A673 (cell line): ENCODE results near the gene TLR8. TPM values are rescaled to one million over a fixed set of nuclear protein-coding genes. Genes with fewer than 3 reads are reported as not detected.

ENCODE experiments used
- BruUV-seq: library from RNA; stranded (reverse); fragments of 400-500 nt; replicated peaks from 2 replicates; lab custom pipeline; 2021; lab: Mats Ljungman, UMichigan
- CTCF ChIA-PET: fragments of 300-600 bp; sonication (Branson Sonifier 250); formaldehyde crosslinking; loops from one replicate; lab custom pipeline; 2022; ENCODE audit warnings: antibody characterized with exemption; lab: Charles Lee
- POLR2A ChIA-PET: fragments of 300-600 bp; sonication (Branson Sonifier 250); formaldehyde crosslinking; loops from one replicate; lab custom pipeline; 2022; ENCODE audit warnings: antibody characterized with exemption; ENCODE audit not compliant: low non-redundant PET; lab: Charles Lee
- DNase-seq: peaks from one replicate; pipeline ENCODE4 v3.0.0-alpha.2; 2015; ENCODE audit warnings: low spot score
- H3K27ac ChIP-seq: fragments of 200-600 bp; sonication (generic); 2 replicates; pipeline ENCODE4 v1.5.1; 2016; ENCODE audit warnings: mixed run types, low read depth, mild to moderate bottlenecking, mixed read lengths, antibody characterized with exemption, low read length; ENCODE audit not compliant: poor library complexity, severe bottlenecking
- H3K27me3 ChIP-seq: fragments of 200-600 bp; sonication (generic); replicated peaks from 2 replicates; pipeline ENCODE4 v1.6.1; 2017; ENCODE audit warnings: mixed run types, low read depth, mild to moderate bottlenecking, mixed read lengths, antibody characterized with exemption, low read length; ENCODE audit not compliant: insufficient read depth, poor library complexity
- H3K36me3 ChIP-seq: fragments of 200-600 bp; sonication (generic); 2 replicates; pipeline ENCODE4 v1.6.1; 2016; ENCODE audit warnings: mixed run types, mild to moderate bottlenecking, mixed read lengths, antibody characterized with exemption, low read length; ENCODE audit not compliant: insufficient read depth, poor library complexity, severe bottlenecking
- H3K4me1 ChIP-seq: fragments of 200-600 bp; sonication (generic); 2 replicates; pipeline ENCODE4 v1.6.1; 2017; ENCODE audit warnings: mixed run types, mild to moderate bottlenecking, mixed read lengths, antibody characterized with exemption, low read length; ENCODE audit not compliant: insufficient read depth, poor library complexity, severe bottlenecking
- H3K4me3 ChIP-seq: fragments of 200-600 bp; sonication (generic); 2 replicates; pipeline ENCODE4 v1.5.1; 2016; ENCODE audit warnings: low read depth, mixed run types, mild to moderate bottlenecking, mixed read lengths, low read length; ENCODE audit not compliant: poor library complexity, severe bottlenecking
- H3K9me3 ChIP-seq: fragments of 200-600 bp; sonication (generic); 2 replicates; pipeline ENCODE4 v1.6.1; 2016; ENCODE audit warnings: mixed run types, low read depth, mild to moderate bottlenecking, mixed read lengths, antibody characterized with exemption, low read length; ENCODE audit not compliant: poor library complexity, severe bottlenecking
- EZH2 ChIP-seq: fragments of 200-600 bp; sonication (generic); IDR thresholded peaks from 2 replicates; pipeline ENCODE4 v1.6.1; 2017; ENCODE audit warnings: borderline replicate concordance, low read depth, mild to moderate bottlenecking, mixed read lengths, antibody characterized with exemption, low read length; ENCODE audit not compliant: poor library complexity, severe bottlenecking
- intact Hi-C: fragments of 100-400 bp; cut with micrococcal nuclease; formaldehyde crosslinking; loops from one replicate; pipeline ENCODE4 v1.10.0; 2022; ENCODE audit not compliant: unreplicated experiment
- total RNA-seq: library from RNA; stranded (reverse); gene quantifications from 2 replicates; pipeline ENCODE4 v1.2.3, GENCODE V29; 2021
- TF ChIP-seq, protein P1 (sequence below): fragments of 300-800, 200-600 bp; sonication (generic); conservative IDR thresholded peaks from 2 replicates; pipeline ENCODE4 v1.5.1; 2017; ENCODE audit warnings: low read depth, mild to moderate bottlenecking, antibody characterized with exemption, low read length, moderate library complexity, mixed read lengths

Gene TLR8
- total RNA-seq, 1 experiment from 2014 or later = not detected

DNA sequence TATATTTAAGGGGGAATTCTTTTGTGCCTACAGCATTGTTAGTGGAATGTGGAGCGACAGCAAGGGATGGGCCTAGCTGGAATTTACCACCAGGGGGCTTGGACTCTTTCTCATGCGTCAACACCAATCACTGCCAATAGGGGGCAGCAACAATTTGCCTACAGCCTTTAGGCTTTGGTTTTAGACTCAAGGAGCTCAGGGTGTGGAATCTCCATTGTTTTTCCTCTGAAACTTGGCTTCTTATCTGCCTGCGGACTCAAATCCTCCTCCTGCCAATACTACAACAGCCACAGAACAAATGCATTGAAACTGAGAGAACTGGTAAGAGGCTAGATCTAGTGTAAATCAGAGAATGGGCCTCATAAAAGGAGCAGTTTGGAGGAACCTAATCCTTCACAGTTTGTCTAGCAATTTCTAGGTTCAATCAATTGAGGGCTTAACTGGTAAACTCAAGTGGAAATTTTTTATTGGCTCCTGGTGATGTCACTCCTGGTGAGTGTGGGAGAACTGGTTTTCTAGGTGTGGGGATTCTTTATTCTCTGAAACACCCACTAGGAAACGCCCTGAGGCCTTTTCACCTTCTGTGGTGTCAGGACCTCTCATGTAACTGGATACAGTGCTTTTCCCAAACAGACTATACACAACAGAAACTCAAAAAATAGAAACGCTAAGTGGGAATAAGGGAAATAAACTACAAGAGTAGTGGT lies 40.6 kb downstream of the TLR8 start:
- POLR2A ChIA-PET = interaction anchor here (0.6 to 1.1 kb wide), 3 partner anchors 136 to 541 kb away, joined by 3 to 6 read pairs (median 5); no protein-coding TSS in a partner anchor
- Histone ChIP-seq H3K4me1 (peaks cover 37% of the 10 kb centered on the region), H3K27me3 (no peaks in the 10 kb centered on the region), H3K9me3 (no peaks in the 10 kb centered on the region), H3K4me3 (no peak overlapping the region), H3K36me3 (no peaks in the 10 kb centered on the region), H3K27ac (peak overlapping the region; percentile 51)
- CTCF ChIA-PET = interaction anchor here (0.5 to 2.9 kb wide), 15 partner anchors 8 to 713 kb away, joined by 3 to 55 read pairs (median 4); no protein-coding TSS in a partner anchor
- TF ChIP-seq EZH2 = no peak
- TF ChIP-seq, protein P1, sequence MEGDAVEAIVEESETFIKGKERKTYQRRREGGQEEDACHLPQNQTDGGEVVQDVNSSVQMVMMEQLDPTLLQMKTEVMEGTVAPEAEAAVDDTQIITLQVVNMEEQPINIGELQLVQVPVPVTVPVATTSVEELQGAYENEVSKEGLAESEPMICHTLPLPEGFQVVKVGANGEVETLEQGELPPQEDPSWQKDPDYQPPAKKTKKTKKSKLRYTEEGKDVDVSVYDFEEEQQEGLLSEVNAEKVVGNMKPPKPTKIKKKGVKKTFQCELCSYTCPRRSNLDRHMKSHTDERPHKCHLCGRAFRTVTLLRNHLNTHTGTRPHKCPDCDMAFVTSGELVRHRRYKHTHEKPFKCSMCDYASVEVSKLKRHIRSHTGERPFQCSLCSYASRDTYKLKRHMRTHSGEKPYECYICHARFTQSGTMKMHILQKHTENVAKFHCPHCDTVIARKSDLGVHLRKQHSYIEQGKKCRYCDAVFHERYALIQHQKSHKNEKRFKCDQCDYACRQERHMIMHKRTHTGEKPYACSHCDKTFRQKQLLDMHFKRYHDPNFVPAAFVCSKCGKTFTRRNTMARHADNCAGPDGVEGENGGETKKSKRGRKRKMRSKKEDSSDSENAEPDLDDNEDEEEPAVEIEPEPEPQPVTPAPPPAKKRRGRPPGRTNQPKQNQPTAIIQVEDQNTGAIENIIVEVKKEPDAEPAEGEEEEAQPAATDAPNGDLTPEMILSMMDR = peak; percentile 99
- intact Hi-C loops = loop anchor here (1.0 to 10.0 kb wide), 4 partner anchors 398 to 1078 kb away; partner anchors contain the start of gene GEMIN8
- no TSS peak for BruUV-seq
- peak; percentile 89 for DNase-seq

DNA sequence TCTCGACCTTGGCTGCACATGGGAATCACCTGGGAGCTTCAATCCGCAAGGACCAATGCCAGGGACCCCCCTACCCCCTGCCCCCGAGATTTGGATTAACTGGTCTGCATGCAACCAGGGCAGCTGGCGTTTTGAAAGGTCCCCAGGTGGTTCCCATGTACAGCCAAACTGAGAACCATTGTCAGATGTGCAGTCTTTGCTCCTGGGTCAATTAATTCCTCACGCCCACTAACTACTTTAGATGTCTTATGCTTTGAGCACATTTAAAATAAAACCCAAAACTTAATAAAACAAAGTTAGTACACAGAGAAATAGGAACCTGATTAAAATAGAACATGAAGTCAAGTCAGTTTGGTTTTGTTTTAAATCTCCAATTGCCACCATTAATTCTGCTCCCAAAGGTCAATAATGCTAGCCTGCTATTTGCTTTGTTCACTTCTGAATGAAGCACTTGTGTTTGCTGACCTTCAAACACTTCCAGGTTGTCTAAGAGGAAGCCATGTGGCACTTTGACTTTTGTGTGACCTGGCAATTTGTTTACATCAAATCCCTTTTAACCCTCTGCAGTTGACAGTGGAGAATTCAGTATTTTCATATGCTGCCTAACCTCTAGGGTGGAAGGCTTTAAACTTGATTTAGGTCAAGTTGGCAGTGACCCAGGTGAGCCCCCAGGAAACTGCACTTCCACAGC lies 41.3 kb downstream of the TLR8 start:
- no TSS peak for BruUV-seq

DNA sequence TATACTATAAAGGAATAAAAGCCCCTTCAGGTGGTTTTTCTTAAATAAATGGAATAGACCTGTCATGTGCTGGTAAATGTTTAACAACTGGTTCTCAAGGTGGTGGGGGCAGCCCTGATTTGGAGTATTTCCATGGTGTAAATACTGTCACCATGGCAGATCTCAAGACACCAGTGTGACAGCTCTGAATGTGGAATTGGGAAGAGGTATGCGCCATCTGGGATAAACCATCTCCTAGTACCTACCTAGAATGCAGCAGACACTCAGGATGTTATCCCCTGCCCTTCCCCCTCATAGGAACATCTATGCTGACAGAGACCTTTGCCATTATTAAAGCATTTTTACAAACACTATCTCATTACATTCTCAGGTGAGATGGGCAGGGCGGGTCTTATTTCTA lies 42.1 kb downstream of the TLR8 start:
- intact Hi-C loops = loop anchor here (10.0 kb wide), 3 partner anchors 396 to 1076 kb away; partner anchors contain the start of gene GEMIN8
- no peak for TF ChIP-seq EZH2
- TF ChIP-seq, protein P1 = no peak
- Histone ChIP-seq H3K4me3 (no peak overlapping the region), H3K27me3 (no peaks in the 10 kb centered on the region), H3K9me3 (no peaks in the 10 kb centered on the region), H3K36me3 (no peaks in the 10 kb centered on the region), H3K27ac (peak overlapping the region; percentile 85), H3K4me1 (peaks cover 37% of the 10 kb centered on the region)
- ChIA-PET CTCF (interaction anchor here (1.1 kb wide), 1 partner anchor 540 kb away, joined by 4 read pairs; no protein-coding TSS in a partner anchor), POLR2A (no interaction called here)
- no TSS peak for BruUV-seq
- DNase-seq = no peak

More for the DNA sequence above, 41.3 kb downstream of the TLR8 start:
- Histone ChIP-seq H3K36me3 (no peaks in the 10 kb centered on the region), H3K9me3 (no peaks in the 10 kb centered on the region), H3K27me3 (no peaks in the 10 kb centered on the region), H3K27ac (peak overlapping the region; percentile 51), H3K4me3 (no peak overlapping the region), H3K4me1 (peaks cover 37% of the 10 kb centered on the region)
- TF ChIP-seq, protein P1 = no peak
- TF ChIP-seq EZH2 = no peak
- no peak for DNase-seq
- intact Hi-C loops = loop anchor here (1.0 to 10.0 kb wide), 4 partner anchors 397 to 1077 kb away; partner anchors contain the start of gene GEMIN8
- POLR2A ChIA-PET = interaction anchor here (0.7 kb wide), 1 partner anchor 136 kb away, joined by 5 read pairs; no protein-coding TSS in a partner anchor
- CTCF ChIA-PET = interaction anchor here (2.9 kb wide), 1 partner anchor 541 kb away, joined by 55 read pairs; no protein-coding TSS in a partner anchor
